Measurements from ENCODE around the gene POLN. TPM values are rescaled to one million over a fixed set of nuclear protein-coding genes. Genes with fewer than 3 reads are reported as not detected.

The POLN gene
- total RNA-seq, 2 donors from 2014 or later: 3.8 to 15.2 TPM

DNA sequence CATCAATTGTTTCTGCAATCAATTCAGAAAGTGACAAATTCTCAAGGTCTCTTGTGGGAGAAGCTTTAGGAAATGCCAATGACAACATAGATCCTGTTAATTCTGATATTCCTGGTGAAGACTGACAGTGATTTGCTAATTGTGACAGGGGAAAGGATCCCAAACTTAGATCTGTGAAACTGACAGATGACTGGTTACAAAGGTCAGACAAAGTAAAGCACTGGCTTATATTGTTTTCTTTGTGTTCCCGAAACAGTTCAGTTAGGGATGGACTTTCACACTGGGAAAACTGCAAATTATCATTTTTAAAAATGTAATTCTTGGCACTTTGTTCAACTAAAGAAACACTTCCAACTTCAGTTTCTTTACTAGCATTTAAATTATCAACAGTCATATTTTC is 152.7 kb downstream of the POLN start:
- Histone ChIP-seq H3K27me3 (replicated peaks; ENCODE audit: insufficient read depth) (no peaks in the 10 kb centered on the region), H3K4me3 (no peak overlapping the region), H3K9me3 (no peaks in the 10 kb centered on the region), H3K36me3 (no peaks in the 10 kb centered on the region), H3K4me1 (replicated peaks) (no peaks in the 10 kb centered on the region), H3K27ac (no peak overlapping the region)
- intact Hi-C loops (cut with DNase I): no loop called here
- DNase-seq (ENCODE audit: low spot score): no peak
- TF ChIP-seq CTCF (IDR thresholded peaks at IDR 0.05) (no peak), POLR2A (IDR thresholded peaks at IDR 0.05) (no peak), POLR2AphosphoS5 (IDR thresholded peaks at IDR 0.05) (no peak)
- WGBS: 86% methylated on average over 1 of the region's 1 CpG

- Histone ChIP-seq H3K27ac (no peak overlapping the region), H3K9me3 (no peaks in the 10 kb centered on the region), H3K4me1 (replicated peaks) (no peaks in the 10 kb centered on the region), H3K4me3 (no peak overlapping the region), H3K27me3 (replicated peaks; ENCODE audit: insufficient read depth) (no peaks in the 10 kb centered on the region), H3K36me3 (no peaks in the 10 kb centered on the region)
- no peak for TF ChIP-seq POLR2AphosphoS5 (IDR thresholded peaks at IDR 0.05)
- TF ChIP-seq CTCF (IDR thresholded peaks at IDR 0.05): no peak
- TF ChIP-seq POLR2A (IDR thresholded peaks at IDR 0.05): no peak
- DNase-seq (ENCODE audit: low spot score): no peak
- intact Hi-C loops (cut with DNase I): no loop called here
These were observed 154.8 kb downstream of the POLN start for GRCh38 chr4:2087170-2087569.

- no peaks in the 10 kb centered on the region for H3K9me3 ChIP-seq
- H3K4me3 ChIP-seq: no peak overlapping the region
- no peaks in the 10 kb centered on the region for H3K36me3 ChIP-seq
- 91% methylated on average over 8 of the region's 8 CpGs for WGBS
- DNase-seq (ENCODE audit: low spot score): no peak
- H3K4me1 ChIP-seq (replicated peaks): no peaks in the 10 kb centered on the region
- H3K27ac ChIP-seq: no peak overlapping the region
- intact Hi-C loops (cut with DNase I): no loop called here
- no peaks in the 10 kb centered on the region for H3K27me3 ChIP-seq (replicated peaks; ENCODE audit: insufficient read depth)
- no peak for TF ChIP-seq POLR2A (IDR thresholded peaks at IDR 0.05)
- TF ChIP-seq CTCF (IDR thresholded peaks at IDR 0.05): no peak
- no peak for TF ChIP-seq POLR2AphosphoS5 (IDR thresholded peaks at IDR 0.05)
These were observed 156.4 kb downstream of the POLN start for GRCh38 chr4:2085496-2085901.

GRCh38 chr4:2084316-2084715 is 157.6 kb downstream of the POLN start:
- no peak for DNase-seq (ENCODE audit: low spot score)
- Histone ChIP-seq H3K4me1 (replicated peaks) (no peaks in the 10 kb centered on the region), H3K4me3 (no peak overlapping the region), H3K27ac (no peak overlapping the region), H3K9me3 (no peaks in the 10 kb centered on the region), H3K36me3 (no peaks in the 10 kb centered on the region), H3K27me3 (replicated peaks; ENCODE audit: insufficient read depth) (no peaks in the 10 kb centered on the region)
- intact Hi-C loops (cut with DNase I): no loop called here
- no peak for TF ChIP-seq CTCF (IDR thresholded peaks at IDR 0.05)
- no peak for TF ChIP-seq POLR2A (IDR thresholded peaks at IDR 0.05)
- no peak for TF ChIP-seq POLR2AphosphoS5 (IDR thresholded peaks at IDR 0.05)
- WGBS: 93% methylated on average over 13 of the region's 13 CpGs

DNA sequence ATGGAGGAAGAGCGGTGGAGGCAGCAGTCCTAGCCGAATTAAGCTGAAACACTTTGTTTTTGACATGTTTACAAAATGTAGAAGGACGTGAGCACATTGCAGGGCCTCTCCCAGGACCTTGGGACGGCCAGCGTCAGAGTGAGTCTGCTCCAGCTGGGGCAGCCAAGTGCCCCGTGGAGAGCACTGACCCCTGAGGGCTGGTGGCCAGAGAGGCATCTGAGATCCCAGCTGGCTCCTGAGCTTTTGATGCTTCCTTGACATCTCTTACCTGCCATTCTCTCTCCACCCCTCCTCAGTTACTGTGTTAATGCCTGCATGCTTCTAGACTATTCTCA is 158.1 kb downstream of the POLN start:
- WGBS: 75% methylated on average over 6 of the region's 6 CpGs
- intact Hi-C loops (cut with DNase I): no loop called here
- DNase-seq (ENCODE audit: low spot score): no peak
- Histone ChIP-seq H3K27me3 (replicated peaks; ENCODE audit: insufficient read depth) (no peaks in the 10 kb centered on the region), H3K9me3 (no peaks in the 10 kb centered on the region), H3K4me1 (replicated peaks) (no peaks in the 10 kb centered on the region), H3K4me3 (no peak overlapping the region), H3K36me3 (no peaks in the 10 kb centered on the region), H3K27ac (no peak overlapping the region)
- TF ChIP-seq CTCF (IDR thresholded peaks at IDR 0.05) (no peak), POLR2AphosphoS5 (IDR thresholded peaks at IDR 0.05) (no peak), POLR2A (IDR thresholded peaks at IDR 0.05) (no peak)
